Measurements from ENCODE around the gene ERF. TPM values are rescaled to one million over a fixed set of nuclear protein-coding genes. Genes with fewer than 3 reads are reported as not detected.

The ERF gene
- total RNA-seq, 2 donors from 2014 or later: 106 to 138 TPM

GRCh38 chr19:42206871-42207755, 47.8 kb downstream of the ERF start:
- Mint-ChIP-seq H3K4me3 (no peak overlapping the region), H3K36me3 (ENCODE audit: low read depth) (peaks cover 66% of the 10 kb centered on the region), H3K9me3 (no peaks in the 10 kb centered on the region), H3K4me1 (peaks cover 1% of the 10 kb centered on the region), H3K27ac (peak overlapping the region; percentile 66), H3K27me3 (ENCODE audit: insufficient read depth) (no peaks in the 10 kb centered on the region)
- H3K9ac ChIP-seq (ENCODE audit: extremely low read depth, low read length, poor library complexity, severe bottlenecking): no peak overlapping the region
- peaks cover 59% of the 10 kb centered on the region for H3K36me3 ChIP-seq (ENCODE audit: control insufficient read depth, insufficient read depth, low read length)
- H3K27ac ChIP-seq (ENCODE audit: low read depth, low read length): no peak overlapping the region
- DNase-seq: no peak
- no peaks in the 10 kb centered on the region for H3K27me3 ChIP-seq (ENCODE audit: control insufficient read depth, insufficient read depth, low read length, poor library complexity, severe bottlenecking)
- no peak for TF ChIP-seq CTCF (conservative IDR thresholded peaks at IDR 0.05)
- no peaks in the 10 kb centered on the region for H3K9me3 ChIP-seq (ENCODE audit: control insufficient read depth, low read length)
- no peak overlapping the region for H3K4me3 ChIP-seq (ENCODE audit: low read length)
- WGBS, 2 experiments (ENCODE audit: insufficient coverage in 1 of 2, insufficient read length in 1 of 2): 96 to 98% methylated on average over 9 to 14 of the region's 14 CpGs
- H3K4me1 ChIP-seq (ENCODE audit: control insufficient read depth, insufficient read depth, low read length): no peaks in the 10 kb centered on the region

GRCh38 chr19:42204664-42205063, 50.3 kb downstream of the ERF start:
- H3K4me1 Mint-ChIP-seq: peaks cover 1% of the 10 kb centered on the region
- H3K36me3 Mint-ChIP-seq (ENCODE audit: low read depth): peaks cover 82% of the 10 kb centered on the region
- peak overlapping the region; percentile 28 for H3K27ac Mint-ChIP-seq
- H3K9me3 Mint-ChIP-seq: no peaks in the 10 kb centered on the region
- Histone ChIP-seq H3K9me3 (ENCODE audit: control insufficient read depth, low read length) (no peaks in the 10 kb centered on the region), H3K4me3 (ENCODE audit: low read length) (no peak overlapping the region), H3K9ac (ENCODE audit: extremely low read depth, low read length, poor library complexity, severe bottlenecking) (no peak overlapping the region), H3K4me1 (ENCODE audit: control insufficient read depth, insufficient read depth, low read length) (no peaks in the 10 kb centered on the region), H3K27me3 (ENCODE audit: control insufficient read depth, insufficient read depth, low read length, poor library complexity, severe bottlenecking) (no peaks in the 10 kb centered on the region), H3K27ac (ENCODE audit: low read depth, low read length) (no peak overlapping the region), H3K36me3 (ENCODE audit: control insufficient read depth, insufficient read depth, low read length) (peaks cover 63% of the 10 kb centered on the region)
- H3K4me3 Mint-ChIP-seq: no peak overlapping the region
- DNase-seq: no peak
- WGBS, 2 experiments (ENCODE audit: insufficient coverage in 1 of 2, insufficient read length in 1 of 2): 80 to 90% methylated on average over 1 to 4 of the region's 6 CpGs
- no peaks in the 10 kb centered on the region for H3K27me3 Mint-ChIP-seq (ENCODE audit: insufficient read depth)
- TF ChIP-seq CTCF (conservative IDR thresholded peaks at IDR 0.05): no peak

GRCh38 chr19:42203700-42204099, 51.2 kb downstream of the ERF start:
- Histone ChIP-seq H3K36me3 (ENCODE audit: control insufficient read depth, insufficient read depth, low read length) (peaks cover 61% of the 10 kb centered on the region), H3K9me3 (ENCODE audit: control insufficient read depth, low read length) (no peaks in the 10 kb centered on the region), H3K4me1 (ENCODE audit: control insufficient read depth, insufficient read depth, low read length) (no peaks in the 10 kb centered on the region), H3K27me3 (ENCODE audit: control insufficient read depth, insufficient read depth, low read length, poor library complexity, severe bottlenecking) (no peaks in the 10 kb centered on the region), H3K4me3 (ENCODE audit: low read length) (no peak overlapping the region), H3K9ac (ENCODE audit: extremely low read depth, low read length, poor library complexity, severe bottlenecking) (no peak overlapping the region), H3K27ac (ENCODE audit: low read depth, low read length) (no peak overlapping the region)
- TF ChIP-seq CTCF (conservative IDR thresholded peaks at IDR 0.05): no peak
- DNase-seq: no peak
- H3K27me3 Mint-ChIP-seq (ENCODE audit: insufficient read depth): no peaks in the 10 kb centered on the region
- H3K4me3 Mint-ChIP-seq: no peak overlapping the region
- H3K36me3 Mint-ChIP-seq (ENCODE audit: low read depth): peaks cover 82% of the 10 kb centered on the region
- no peaks in the 10 kb centered on the region for H3K9me3 Mint-ChIP-seq
- WGBS, 2 experiments (ENCODE audit: insufficient coverage in 1 of 2, insufficient read length in 1 of 2): 100% methylated on average over 2 of the region's 2 CpGs; no CpG with 5 or more reads in 1 of the 2 experiments
- H3K4me1 Mint-ChIP-seq: peaks cover 1% of the 10 kb centered on the region
- H3K27ac Mint-ChIP-seq: no peak overlapping the region

All from endodermal cell (in vitro differentiated cells).